ENCODE results near the gene RTKN.

RTKN gene

GRCh38 chr2:74399785-74400184 is 42.0 kb downstream of the RTKN start:
- TF ChIP-seq CREB5 (CRISPR knock-in tag; IDR thresholded peaks at IDR 0.05; ENCODE audit: low read depth): no peak
- no peak for TF ChIP-seq GLIS3 (CRISPR knock-in tag; IDR thresholded peaks at IDR 0.05)
- TF ChIP-seq ESRRG (CRISPR knock-in tag; IDR thresholded peaks at IDR 0.05): no peak
- TF ChIP-seq ZFP30 (CRISPR knock-in tag; IDR thresholded peaks at IDR 0.05): no peak
- no peak for TF ChIP-seq ZNF8 (CRISPR knock-in tag; IDR thresholded peaks at IDR 0.05)
- no peak for TF ChIP-seq BACH2 (CRISPR knock-in tag; IDR thresholded peaks at IDR 0.05; ENCODE audit: borderline replicate concordance)
- no peak for TF ChIP-seq ZNF70 (CRISPR knock-in tag; IDR thresholded peaks at IDR 0.05)
- no peak for TF ChIP-seq ARNTL (CRISPR knock-in tag; IDR thresholded peaks at IDR 0.05; ENCODE audit: borderline replicate concordance, low read depth)
- no peak for TF ChIP-seq PPARA (CRISPR knock-in tag; IDR thresholded peaks at IDR 0.05; ENCODE audit: borderline replicate concordance)
- no peak for TF ChIP-seq PATZ1 (CRISPR knock-in tag; IDR thresholded peaks at IDR 0.05; ENCODE audit: borderline replicate concordance)
- no peak for TF ChIP-seq TSHZ2 (CRISPR knock-in tag; IDR thresholded peaks at IDR 0.05)
- TF ChIP-seq CSDC2 (CRISPR knock-in tag; IDR thresholded peaks at IDR 0.05): no peak
- TF ChIP-seq ZNF565 (CRISPR knock-in tag; conservative IDR thresholded peaks at IDR 0.05; ENCODE audit: low read depth): no peak
- TF ChIP-seq ISL1 (CRISPR knock-in tag; IDR thresholded peaks at IDR 0.05): no peak
- no peak for TF ChIP-seq TCF4 (CRISPR knock-in tag; IDR thresholded peaks at IDR 0.05; ENCODE audit: borderline replicate concordance)
- TF ChIP-seq ZFP3 (CRISPR knock-in tag; IDR thresholded peaks at IDR 0.05): no peak
- no peak for TF ChIP-seq OSR1 (CRISPR knock-in tag; IDR thresholded peaks at IDR 0.05)
- no peak for TF ChIP-seq POU6F1 (CRISPR knock-in tag; IDR thresholded peaks at IDR 0.05; ENCODE audit: borderline replicate concordance, low read depth)
- TF ChIP-seq TOX (CRISPR knock-in tag; IDR thresholded peaks at IDR 0.05; ENCODE audit: borderline replicate concordance): no peak
- ATAC-seq: peak; percentile 71

- no peak for ATAC-seq
- no peak for TF ChIP-seq ZNF70 (CRISPR knock-in tag; IDR thresholded peaks at IDR 0.05)
- TF ChIP-seq ZNF565 (CRISPR knock-in tag; conservative IDR thresholded peaks at IDR 0.05; ENCODE audit: low read depth): no peak
- TF ChIP-seq GLIS3 (CRISPR knock-in tag; IDR thresholded peaks at IDR 0.05): no peak
- TF ChIP-seq ZFP30 (CRISPR knock-in tag; IDR thresholded peaks at IDR 0.05): no peak
- no peak for TF ChIP-seq CREB5 (CRISPR knock-in tag; IDR thresholded peaks at IDR 0.05; ENCODE audit: low read depth)
- TF ChIP-seq ARNTL (CRISPR knock-in tag; IDR thresholded peaks at IDR 0.05; ENCODE audit: borderline replicate concordance, low read depth): no peak
- TF ChIP-seq CSDC2 (CRISPR knock-in tag; IDR thresholded peaks at IDR 0.05): no peak
- no peak for TF ChIP-seq TOX (CRISPR knock-in tag; IDR thresholded peaks at IDR 0.05; ENCODE audit: borderline replicate concordance)
- TF ChIP-seq OSR1 (CRISPR knock-in tag; IDR thresholded peaks at IDR 0.05): no peak
- no peak for TF ChIP-seq PATZ1 (CRISPR knock-in tag; IDR thresholded peaks at IDR 0.05; ENCODE audit: borderline replicate concordance)
- TF ChIP-seq BACH2 (CRISPR knock-in tag; IDR thresholded peaks at IDR 0.05; ENCODE audit: borderline replicate concordance): no peak
- no peak for TF ChIP-seq ZNF8 (CRISPR knock-in tag; IDR thresholded peaks at IDR 0.05)
- no peak for TF ChIP-seq CSRNP3 (CRISPR knock-in tag; IDR thresholded peaks at IDR 0.05)
- TF ChIP-seq PPARA (CRISPR knock-in tag; IDR thresholded peaks at IDR 0.05; ENCODE audit: borderline replicate concordance): no peak
- no peak for TF ChIP-seq SNAI2 (CRISPR knock-in tag; IDR thresholded peaks at IDR 0.05)
- TF ChIP-seq ZFP3 (CRISPR knock-in tag; IDR thresholded peaks at IDR 0.05): no peak
- no peak for TF ChIP-seq TSHZ2 (CRISPR knock-in tag; IDR thresholded peaks at IDR 0.05)
These were observed 45.6 kb downstream of the RTKN start for GRCh38 chr2:74396149-74396548.
